ENCODE measurements around the gene TSPAN7.

TSPAN7 gene

DNA sequence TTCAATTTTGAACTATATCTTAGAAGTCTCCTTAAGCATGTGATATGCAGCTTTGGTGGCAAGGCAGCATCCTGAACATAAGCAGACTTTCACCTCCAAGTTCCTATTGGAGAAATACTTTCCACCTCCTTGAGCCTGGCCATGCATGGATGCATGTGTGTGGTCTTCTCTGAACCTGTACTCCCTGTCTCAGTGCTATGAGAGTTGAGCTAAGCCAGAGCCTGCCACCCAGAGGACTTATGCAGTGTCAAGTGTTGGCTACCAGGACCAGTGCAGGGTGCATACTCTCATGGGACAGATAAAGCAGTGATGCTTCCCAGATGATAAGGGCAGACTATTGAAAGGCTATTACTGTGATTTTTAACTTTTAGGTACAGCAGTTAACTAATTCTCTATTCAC is 105.6 kb downstream of the TSPAN7 start:
- peaks cover 3% of the 10 kb centered on the region for H3K4me1 ChIP-seq (ENCODE audit: insufficient read depth, low read length, poor library complexity, severe bottlenecking)
- H4K20me1 ChIP-seq (ENCODE audit: insufficient read depth, low read length, poor library complexity, severe bottlenecking): peaks cover 64% of the 10 kb centered on the region
- no peak overlapping the region for H3K9ac ChIP-seq (ENCODE audit: low read depth, low read length, poor library complexity, severe bottlenecking)
- TF ChIP-seq EZH2phosphoT487 (IDR thresholded peaks at IDR 0.05; ENCODE audit: borderline replicate concordance): no peak
- TF ChIP-seq, protein P1, sequence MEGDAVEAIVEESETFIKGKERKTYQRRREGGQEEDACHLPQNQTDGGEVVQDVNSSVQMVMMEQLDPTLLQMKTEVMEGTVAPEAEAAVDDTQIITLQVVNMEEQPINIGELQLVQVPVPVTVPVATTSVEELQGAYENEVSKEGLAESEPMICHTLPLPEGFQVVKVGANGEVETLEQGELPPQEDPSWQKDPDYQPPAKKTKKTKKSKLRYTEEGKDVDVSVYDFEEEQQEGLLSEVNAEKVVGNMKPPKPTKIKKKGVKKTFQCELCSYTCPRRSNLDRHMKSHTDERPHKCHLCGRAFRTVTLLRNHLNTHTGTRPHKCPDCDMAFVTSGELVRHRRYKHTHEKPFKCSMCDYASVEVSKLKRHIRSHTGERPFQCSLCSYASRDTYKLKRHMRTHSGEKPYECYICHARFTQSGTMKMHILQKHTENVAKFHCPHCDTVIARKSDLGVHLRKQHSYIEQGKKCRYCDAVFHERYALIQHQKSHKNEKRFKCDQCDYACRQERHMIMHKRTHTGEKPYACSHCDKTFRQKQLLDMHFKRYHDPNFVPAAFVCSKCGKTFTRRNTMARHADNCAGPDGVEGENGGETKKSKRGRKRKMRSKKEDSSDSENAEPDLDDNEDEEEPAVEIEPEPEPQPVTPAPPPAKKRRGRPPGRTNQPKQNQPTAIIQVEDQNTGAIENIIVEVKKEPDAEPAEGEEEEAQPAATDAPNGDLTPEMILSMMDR (conservative IDR thresholded peaks at IDR 0.05; ENCODE audit: low read length): no peak
- H2AFZ ChIP-seq (ENCODE audit: low read length): no peak overlapping the region
- no peaks in the 10 kb centered on the region; the same call in 1 of the 2 replicates for H3F3A ChIP-seq (ENCODE audit: low read depth)
- H3K36me3 ChIP-seq (ENCODE audit: insufficient read depth, low read length): peaks cover 90% of the 10 kb centered on the region; the same call in 1 of the 2 replicates
- H3K9me3 ChIP-seq (ENCODE audit: insufficient read depth, low read depth, low read length): no peaks in the 10 kb centered on the region
- H3K79me2 ChIP-seq (ENCODE audit: insufficient read depth, low read length): peaks cover 70% of the 10 kb centered on the region
- no peaks in the 10 kb centered on the region for H3K9me2 ChIP-seq (replicated peaks; ENCODE audit: low read depth, low read length)
- no peak overlapping the region for H3K4me3 ChIP-seq (ENCODE audit: low read length, poor library complexity, severe bottlenecking)
- H3K27me3 ChIP-seq (ENCODE audit: insufficient read depth, low read length, poor library complexity, severe bottlenecking): no peaks in the 10 kb centered on the region
- H3K4me2 ChIP-seq (ENCODE audit: low read depth, low read length, poor library complexity, severe bottlenecking): no peak overlapping the region

DNA sequence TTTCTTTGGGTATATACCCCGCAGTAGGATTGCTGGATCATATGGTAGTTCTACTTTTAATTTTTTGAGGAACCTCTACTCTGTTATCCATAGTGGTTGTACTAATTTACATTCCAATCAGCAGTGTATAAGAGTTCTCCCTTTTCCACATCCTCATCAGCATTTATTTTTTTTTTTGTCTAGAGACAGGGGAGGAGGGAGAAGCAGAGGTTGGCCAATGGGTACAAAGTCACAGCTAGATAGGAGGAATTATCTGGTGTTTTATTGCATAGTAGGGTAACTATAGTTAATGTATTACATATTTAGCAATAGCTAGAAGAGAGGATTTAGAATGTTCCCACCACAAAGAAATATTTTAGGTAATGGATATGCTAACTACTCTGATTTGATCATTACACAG is 107.4 kb downstream of the TSPAN7 start:
- Histone ChIP-seq H3K4me3 (ENCODE audit: low read length, poor library complexity, severe bottlenecking) (no peak overlapping the region), H3K9me3 (ENCODE audit: insufficient read depth, low read depth, low read length) (no peaks in the 10 kb centered on the region)

DNA sequence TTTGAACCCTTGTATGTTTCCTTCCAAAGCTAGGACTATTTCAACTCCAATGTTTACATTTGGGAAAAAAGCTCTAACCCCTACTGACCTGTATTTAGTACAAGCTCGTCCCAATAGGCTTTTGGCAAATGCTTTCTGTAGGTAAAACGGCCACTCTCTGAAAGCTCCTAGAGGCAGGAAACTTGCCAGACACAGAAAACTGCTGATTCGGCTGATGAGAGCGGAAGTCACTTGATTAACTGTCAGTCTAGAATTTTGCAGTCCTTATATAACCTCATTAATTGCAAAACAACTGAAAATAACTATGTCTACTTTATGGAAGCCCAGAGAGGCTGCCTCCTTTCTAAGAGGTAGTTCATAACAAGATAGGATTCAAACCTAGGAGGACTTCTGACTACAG is 108.1 kb downstream of the TSPAN7 start:
- no peaks in the 10 kb centered on the region for H3K27me3 ChIP-seq (ENCODE audit: insufficient read depth, low read length, poor library complexity, severe bottlenecking)
- no peaks in the 10 kb centered on the region for H3K4me1 ChIP-seq (ENCODE audit: insufficient read depth, low read length, poor library complexity, severe bottlenecking)
- no peak overlapping the region for H3K4me2 ChIP-seq (ENCODE audit: low read depth, low read length, poor library complexity, severe bottlenecking)
- H2AFZ ChIP-seq (ENCODE audit: low read length): no peak overlapping the region
- H3K36me3 ChIP-seq (ENCODE audit: insufficient read depth, low read length): peaks cover 99% of the 10 kb centered on the region; the same call in 1 of the 2 replicates
- H3K9ac ChIP-seq (ENCODE audit: low read depth, low read length, poor library complexity, severe bottlenecking): no peak overlapping the region
- H3K9me2 ChIP-seq (replicated peaks; ENCODE audit: low read depth, low read length): no peaks in the 10 kb centered on the region
- H3K4me3 ChIP-seq (ENCODE audit: low read length, poor library complexity, severe bottlenecking): no peak overlapping the region
- no peak for TF ChIP-seq EZH2phosphoT487 (IDR thresholded peaks at IDR 0.05; ENCODE audit: borderline replicate concordance)
- TF ChIP-seq, protein P1 (conservative IDR thresholded peaks at IDR 0.05; ENCODE audit: low read length): no peak
- H3K9me3 ChIP-seq (ENCODE audit: insufficient read depth, low read depth, low read length): no peaks in the 10 kb centered on the region
- H3K79me2 ChIP-seq (ENCODE audit: insufficient read depth, low read length): peaks cover 46% of the 10 kb centered on the region
- no peaks in the 10 kb centered on the region for H3F3A ChIP-seq (ENCODE audit: low read depth)
- peaks cover 50% of the 10 kb centered on the region for H4K20me1 ChIP-seq (ENCODE audit: insufficient read depth, low read length, poor library complexity, severe bottlenecking)

More for the DNA sequence above, 107.4 kb downstream of the TSPAN7 start:
- Histone ChIP-seq H3F3A (ENCODE audit: low read depth) (no peaks in the 10 kb centered on the region; the same call in 1 of the 2 replicates), H3K4me1 (ENCODE audit: insufficient read depth, low read length, poor library complexity, severe bottlenecking) (no peaks in the 10 kb centered on the region), H3K36me3 (ENCODE audit: insufficient read depth, low read length) (peaks cover 94% of the 10 kb centered on the region; the same call in 1 of the 2 replicates), H3K9ac (ENCODE audit: low read depth, low read length, poor library complexity, severe bottlenecking) (no peak overlapping the region), H3K27me3 (ENCODE audit: insufficient read depth, low read length, poor library complexity, severe bottlenecking) (no peaks in the 10 kb centered on the region), H3K79me2 (ENCODE audit: insufficient read depth, low read length) (peaks cover 53% of the 10 kb centered on the region), H3K9me2 (replicated peaks; ENCODE audit: low read depth, low read length) (no peaks in the 10 kb centered on the region), H4K20me1 (ENCODE audit: insufficient read depth, low read length, poor library complexity, severe bottlenecking) (peaks cover 52% of the 10 kb centered on the region), H2AFZ (ENCODE audit: low read length) (no peak overlapping the region), H3K4me2 (ENCODE audit: low read depth, low read length, poor library complexity, severe bottlenecking) (no peak overlapping the region)
- no peak for TF ChIP-seq EZH2phosphoT487 (IDR thresholded peaks at IDR 0.05; ENCODE audit: borderline replicate concordance)
- TF ChIP-seq, protein P1 (conservative IDR thresholded peaks at IDR 0.05; ENCODE audit: low read length): no peak
